Ascending aorta (tissue), 2 donors: Measurements from ENCODE around the gene IGFBP2. TPM values are rescaled to one million over a fixed set of nuclear protein-coding genes. Genes with fewer than 3 reads are reported as not detected.
"Not testable (repeated sequence)": the region's sequence is repeated elsewhere in the genome, so short reads cannot be mapped to it uniquely, and the experiment has no call there.

Experiments used
- DNase-seq, 2 donors: peaks; one replicate each; pipeline ENCODE4 v3.0.0-alpha.2; 2019; ENCODE audit warnings: low spot score in 2 of 2
- H3K27ac ChIP-seq, 2 donors: fragments of 200-600 bp; sonication (generic); one replicate each; pipeline ENCODE4 v1.5.1; 2016 to 2017; ENCODE audit warnings: mild to moderate bottlenecking in 1 of 2
- H3K27me3 ChIP-seq: fragments of 200-600 bp; sonication (generic); one replicate; pipeline ENCODE4 v1.5.1; 2017
- H3K36me3 ChIP-seq, 2 donors: fragments of 200-600 bp; sonication (generic); one replicate each; pipeline ENCODE4 v1.5.1; 2016
- H3K4me1 ChIP-seq, 2 donors: fragments of 200-600 bp; sonication (generic); one replicate each; pipeline ENCODE4 v1.5.1; 2016 to 2017; ENCODE audit warnings: mild to moderate bottlenecking in 1 of 2
- H3K4me3 ChIP-seq, 2 donors: fragments of 200-600 bp; sonication (generic); one replicate each; pipeline ENCODE4 v1.5.1; 2016 to 2017; ENCODE audit warnings: mild to moderate bottlenecking in 1 of 2
- H3K9me3 ChIP-seq, 2 donors: fragments of 200-600 bp; sonication (generic); one replicate each; pipeline ENCODE4 v1.5.1; 2016
- CTCF ChIP-seq, 3 experiments: fragments of 200-600 bp in 2 of 3; fragments of 450-650 bp in 1 of 3; sonication (generic) in 2 of 3; IDR thresholded peaks; one replicate each; pipeline ENCODE4 v1.5.1; 2016 to 2019; ENCODE audit warnings: antibody characterized with exemption in 3 of 3, mild to moderate bottlenecking in 1 of 3, moderate library complexity in 1 of 3
- intact Hi-C: fragments of 100-400 bp; cut with DNase I; formaldehyde crosslinking; loops from one replicate; pipeline ENCODE4 v1.15.1; 2023
- total RNA-seq: library from RNA; depleted of rRNA; stranded (reverse); fragments of >200 nt; gene quantifications from one replicate; pipeline ENCODE4 v1.1.0, GENCODE V29; 2016

The IGFBP2 gene
- total RNA-seq, 1 donor from 2014 or later, result 1,691 TPM

DNA sequence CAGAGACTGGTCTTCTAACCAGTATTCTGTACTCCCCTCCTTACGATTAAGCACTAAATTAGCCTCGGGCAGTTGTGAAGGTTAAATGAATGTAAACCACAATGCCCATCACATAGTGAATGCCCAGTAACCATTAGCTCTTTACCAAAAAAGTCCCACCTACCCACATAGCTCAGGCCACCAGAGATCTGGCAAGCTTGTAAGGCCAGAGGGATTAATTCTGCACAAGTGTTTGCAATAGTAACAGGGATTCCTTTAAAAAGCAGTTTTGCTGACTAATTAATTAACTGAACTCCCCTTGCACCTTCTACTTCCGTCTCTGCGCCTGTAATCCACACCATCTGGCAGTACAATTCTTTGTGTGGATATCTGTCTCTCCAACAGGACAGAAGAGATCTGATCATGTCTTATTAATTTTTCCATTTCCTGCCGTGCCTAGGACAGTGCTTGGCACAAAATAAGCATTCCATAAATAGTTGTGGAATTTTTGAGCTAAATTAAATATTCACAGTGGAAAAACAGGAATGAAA lies 36.2 kb upstream of the IGFBP2 start:
- H3K36me3 ChIP-seq, result no peaks in the 10 kb centered on the region
- intact Hi-C loops, result no loop called here
- peaks cover 2 to 9% of the 10 kb centered on the region in 2 donors for H3K4me1 ChIP-seq
- H3K9me3 ChIP-seq, result no peaks in the 10 kb centered on the region
- H3K4me3 ChIP-seq, result no peak overlapping the region
- DNase-seq, result no peak
- TF ChIP-seq CTCF (IDR thresholded peaks at IDR 0.05), result no peak
- no peak overlapping the region for H3K27ac ChIP-seq
- H3K27me3 ChIP-seq, result no peaks in the 10 kb centered on the region

GRCh38 chr2:216597825-216598224 lies 35.4 kb upstream of the IGFBP2 start:
- intact Hi-C loops, H3K36me3 ChIP-seq, H3K27ac ChIP-seq, DNase-seq, H3K27me3 ChIP-seq, H3K4me1 ChIP-seq, H3K4me3 ChIP-seq, H3K9me3 ChIP-seq: not testable (repeated sequence)

DNA sequence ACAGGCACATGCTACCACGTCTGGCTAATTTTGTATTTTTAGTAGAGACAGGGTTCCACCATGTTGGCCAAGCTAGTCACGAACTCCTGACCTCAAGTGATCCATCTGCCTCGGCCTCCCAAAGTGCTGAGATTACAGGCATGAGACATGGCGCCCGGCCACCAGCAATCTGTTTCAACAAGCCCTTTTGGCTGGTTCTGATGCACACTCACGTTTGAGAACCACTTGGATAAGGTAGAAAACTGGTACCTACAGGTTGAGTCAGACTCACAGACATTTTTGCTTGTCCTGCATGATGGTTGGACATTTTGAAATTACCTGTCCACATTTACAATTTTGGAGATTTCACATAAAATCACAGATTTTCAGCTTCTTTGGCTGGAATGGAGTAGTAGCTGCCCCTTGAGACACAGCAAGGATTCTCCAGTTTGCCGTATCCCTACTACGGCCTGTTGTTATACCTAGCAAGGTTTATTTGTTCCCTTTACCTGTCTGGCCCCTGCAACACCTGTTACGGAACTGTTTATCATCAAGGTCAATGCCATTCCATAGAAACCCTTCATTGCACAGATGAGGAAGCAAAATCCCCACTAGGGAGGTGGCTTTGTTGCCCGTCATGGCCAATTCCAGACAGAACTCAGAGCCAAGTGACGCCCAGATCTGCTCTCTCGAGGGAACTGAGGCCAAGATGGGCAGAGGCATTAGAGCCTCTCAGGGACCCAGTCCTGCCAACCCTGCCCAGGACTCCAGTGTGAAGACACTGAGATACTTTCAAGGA lies 31.4 kb upstream of the IGFBP2 start:
- Histone ChIP-seq H3K4me3 (no peak overlapping the region), H3K27me3 (no peaks in the 10 kb centered on the region), H3K27ac (no peak overlapping the region), H3K9me3 (no peaks in the 10 kb centered on the region), H3K36me3 (no peaks in the 10 kb centered on the region), H3K4me1 (peaks cover 2 to 9% of the 10 kb centered on the region in 2 donors)
- intact Hi-C loops, result no loop called here
- no peak for TF ChIP-seq CTCF (IDR thresholded peaks at IDR 0.05)
- DNase-seq, result no peak

- H3K4me1 ChIP-seq, result no peaks in the 10 kb centered on the region
- DNase-seq, result no peak
- no peak overlapping the region for H3K4me3 ChIP-seq
- intact Hi-C loops, result no loop called here
- no peak overlapping the region for H3K27ac ChIP-seq
- H3K36me3 ChIP-seq, result no peaks in the 10 kb centered on the region
- no peak for TF ChIP-seq CTCF (IDR thresholded peaks at IDR 0.05)
- H3K9me3 ChIP-seq, result no peaks in the 10 kb centered on the region
- H3K27me3 ChIP-seq, result no peaks in the 10 kb centered on the region
Observed at GRCh38 chr2:216603010-216603883, 30.0 kb upstream of the IGFBP2 start.

- Histone ChIP-seq H3K9me3 (no peaks in the 10 kb centered on the region), H3K4me1 (no peaks in the 10 kb centered on the region), H3K27ac (no peak overlapping the region), H3K36me3 (no peaks in the 10 kb centered on the region), H3K27me3 (no peaks in the 10 kb centered on the region), H3K4me3 (no peak overlapping the region)
- TF ChIP-seq CTCF (IDR thresholded peaks at IDR 0.05), result no peak
- intact Hi-C loops, result no loop called here
- DNase-seq, result no peak
Observed at GRCh38 chr2:216603884-216604245, 29.4 kb upstream of the IGFBP2 start.

DNA sequence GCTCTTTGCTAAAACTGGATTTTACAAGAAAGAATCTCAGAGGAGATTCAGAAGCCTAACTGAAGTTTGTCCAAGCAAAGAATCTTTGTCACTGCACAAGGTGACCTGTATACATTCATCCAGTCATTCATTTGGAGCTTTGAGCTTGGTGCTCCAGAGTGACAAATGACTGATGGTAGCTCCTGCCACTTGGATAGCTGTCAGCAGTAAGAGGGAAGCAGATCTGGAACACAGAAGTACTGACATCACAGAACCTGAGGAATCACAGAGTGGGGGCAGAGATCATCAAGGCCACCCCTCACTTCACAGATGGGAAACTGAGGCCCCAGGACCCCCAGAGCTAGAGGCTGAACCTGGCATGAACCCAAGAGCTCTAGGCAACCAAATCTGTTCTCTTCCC lies 28.8 kb upstream of the IGFBP2 start:
- H3K27ac ChIP-seq, result no peak overlapping the region
- no peak for DNase-seq
- no peaks in the 10 kb centered on the region for H3K36me3 ChIP-seq
- TF ChIP-seq CTCF (IDR thresholded peaks at IDR 0.05), result no peak
- intact Hi-C loops, result no loop called here
- H3K4me1 ChIP-seq, result no peaks in the 10 kb centered on the region
- H3K4me3 ChIP-seq, result no peak overlapping the region
- no peaks in the 10 kb centered on the region for H3K27me3 ChIP-seq
- no peaks in the 10 kb centered on the region for H3K9me3 ChIP-seq
